HG02884 (cell line): ENCODE data around the gene GNPDA2.

ENCODE experiments used
- ATAC-seq: cut with Tn5 transposase; IDR thresholded peaks from one replicate; pipeline ENCODE4 v1.9.1; 2021; ENCODE audit warnings: mild to moderate bottlenecking, moderate library complexity; ENCODE audit not compliant: unreplicated experiment

Gene GNPDA2

DNA sequence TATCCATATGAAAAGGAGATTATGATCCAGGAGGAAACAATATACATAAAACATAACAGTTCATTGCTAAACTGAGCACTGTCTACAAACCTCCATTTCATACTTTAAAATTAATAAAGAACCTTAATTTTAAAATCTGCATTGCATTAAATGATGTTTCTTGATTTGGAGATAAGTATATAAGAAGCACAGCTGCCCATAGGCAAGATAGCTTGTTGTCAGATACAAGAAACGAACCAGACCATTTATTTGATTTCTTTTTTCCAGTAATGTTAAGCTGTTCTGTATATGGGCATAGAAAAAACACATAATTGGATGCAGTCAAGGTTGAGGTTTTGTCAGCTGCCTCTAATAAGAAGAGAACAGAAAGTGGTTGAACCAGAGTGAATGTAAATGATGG lies 41.7 kb downstream of the GNPDA2 start:
- no peak for ATAC-seq

DNA sequence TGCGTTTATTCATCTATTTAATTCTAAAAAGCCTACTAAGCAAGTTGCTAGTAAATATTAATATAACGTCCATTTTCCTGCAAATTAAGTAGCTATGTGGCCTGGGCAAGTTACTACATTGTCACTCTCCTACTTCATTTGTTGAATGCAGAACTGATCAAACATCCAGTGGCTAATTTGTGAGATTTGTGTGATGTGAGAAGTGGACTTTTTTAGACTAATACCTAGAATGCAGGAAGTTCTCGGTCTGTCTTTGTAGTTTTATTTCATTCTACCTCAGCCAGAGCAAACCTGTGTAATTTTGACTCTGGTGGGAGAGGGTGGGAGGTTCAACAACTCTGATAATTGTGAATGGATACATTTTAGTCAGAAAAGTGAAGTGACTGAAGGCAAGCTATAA lies 47.3 kb downstream of the GNPDA2 start:
- no peak for ATAC-seq

DNA sequence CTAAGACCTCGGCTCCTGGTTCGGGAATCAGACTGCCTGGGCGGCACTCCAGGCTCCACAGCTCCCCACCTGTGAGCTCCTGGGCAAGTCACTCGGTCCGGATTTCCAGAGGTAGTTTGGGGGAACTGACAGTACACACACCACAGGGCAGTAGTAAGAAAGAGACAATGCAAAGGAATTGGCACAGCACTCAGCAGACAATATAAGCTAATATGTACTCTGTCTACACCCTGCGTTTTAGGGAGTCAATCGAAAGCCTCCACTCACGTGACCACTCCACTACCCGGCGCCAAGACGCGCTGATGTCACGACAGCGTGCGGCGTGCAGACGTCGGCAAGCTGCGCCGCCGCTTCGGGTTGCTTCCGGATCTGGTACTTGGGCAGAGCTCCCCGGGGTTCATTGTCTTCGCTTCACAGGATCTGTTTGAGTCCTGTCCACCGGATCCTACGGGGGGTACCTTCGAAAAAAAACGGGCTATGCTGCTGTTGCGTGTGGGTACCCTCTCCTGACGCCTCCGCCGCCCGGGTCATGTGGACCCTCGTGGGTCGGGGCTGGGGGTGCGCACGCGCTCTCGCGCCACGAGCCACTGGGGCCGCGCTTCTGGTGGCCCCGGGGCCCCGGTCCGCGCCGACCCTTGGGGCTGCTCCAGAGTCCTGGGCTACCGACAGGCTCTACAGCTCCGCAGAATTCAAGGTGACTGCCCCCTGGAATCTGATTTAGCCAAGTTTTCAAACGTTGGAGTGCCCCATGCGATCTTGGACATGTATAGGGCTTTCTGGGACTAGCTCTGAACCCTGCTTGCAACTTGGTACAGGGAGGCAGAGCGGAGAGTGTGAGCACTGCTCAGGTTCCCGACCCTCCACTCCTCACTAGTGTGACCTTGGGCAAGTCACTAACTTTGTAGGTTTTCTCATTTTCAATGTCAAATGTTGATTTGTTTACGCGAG lies 48.0 kb downstream of the GNPDA2 start, which contains the start of gene GUF1:
Gene GUF1 (plus strand): TSS at position 327 of the 948 bp plus-strand sequence. CDS start 203 bp downstream, at position 530.
- peak; percentile 92 for ATAC-seq

DNA sequence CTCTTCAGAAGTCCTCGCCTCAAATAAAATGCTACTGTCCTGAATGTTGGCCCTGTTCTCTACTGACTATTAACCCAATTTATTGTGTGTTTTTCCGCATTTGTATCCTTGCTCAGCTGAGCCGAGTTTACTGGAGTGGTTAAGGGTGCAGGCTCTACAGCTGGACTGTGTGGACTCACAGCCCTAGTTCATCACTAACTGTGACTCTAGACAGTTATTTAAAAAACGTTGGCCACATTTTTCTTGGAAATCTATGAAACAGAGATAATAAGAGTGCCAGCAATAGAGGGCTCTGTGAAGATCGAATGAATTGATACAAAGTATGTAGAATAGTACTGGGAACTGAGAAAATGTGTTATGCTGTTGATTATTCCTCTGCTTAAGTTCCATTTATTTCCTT lies 51.0 kb downstream of the GNPDA2 start:
- ATAC-seq, result no peak

DNA sequence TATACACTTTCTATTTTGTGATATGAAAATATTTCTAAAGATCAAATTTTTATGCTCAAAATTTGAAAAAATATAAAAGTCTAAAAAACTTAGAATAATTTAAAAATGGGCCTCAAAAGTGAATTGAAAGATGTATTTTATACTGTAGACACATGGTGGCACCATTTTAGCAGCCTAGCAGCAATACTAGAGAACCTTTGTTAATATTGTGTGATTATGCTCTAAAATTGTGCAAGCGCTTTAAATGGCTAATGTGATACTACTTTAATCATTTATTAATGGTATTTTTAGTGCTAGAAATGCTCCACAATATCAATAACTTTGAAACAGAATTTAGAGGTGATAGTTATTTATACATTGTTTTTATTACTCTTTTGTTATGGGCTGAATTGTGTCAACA lies 51.9 kb downstream of the GNPDA2 start:
- no peak for ATAC-seq

DNA sequence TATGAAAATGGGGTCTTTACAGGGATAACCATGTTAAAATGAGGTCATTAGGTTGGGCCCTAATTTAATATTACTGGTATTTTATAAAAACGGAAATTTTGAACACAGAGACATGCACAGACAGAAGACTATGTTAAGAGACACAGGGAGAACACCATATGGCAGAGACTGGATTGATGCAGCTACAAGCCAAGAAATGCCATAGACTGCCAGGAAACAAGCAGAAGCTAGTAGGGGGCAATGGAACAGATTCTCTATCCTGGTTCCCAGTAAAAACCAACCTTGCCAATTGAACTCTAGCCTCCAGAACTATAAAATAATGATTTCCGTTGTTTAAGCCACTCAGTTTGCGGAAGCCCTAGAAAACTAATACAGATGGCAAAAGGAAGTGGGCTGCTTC lies 54.7 kb downstream of the GNPDA2 start:
- no peak for ATAC-seq

DNA sequence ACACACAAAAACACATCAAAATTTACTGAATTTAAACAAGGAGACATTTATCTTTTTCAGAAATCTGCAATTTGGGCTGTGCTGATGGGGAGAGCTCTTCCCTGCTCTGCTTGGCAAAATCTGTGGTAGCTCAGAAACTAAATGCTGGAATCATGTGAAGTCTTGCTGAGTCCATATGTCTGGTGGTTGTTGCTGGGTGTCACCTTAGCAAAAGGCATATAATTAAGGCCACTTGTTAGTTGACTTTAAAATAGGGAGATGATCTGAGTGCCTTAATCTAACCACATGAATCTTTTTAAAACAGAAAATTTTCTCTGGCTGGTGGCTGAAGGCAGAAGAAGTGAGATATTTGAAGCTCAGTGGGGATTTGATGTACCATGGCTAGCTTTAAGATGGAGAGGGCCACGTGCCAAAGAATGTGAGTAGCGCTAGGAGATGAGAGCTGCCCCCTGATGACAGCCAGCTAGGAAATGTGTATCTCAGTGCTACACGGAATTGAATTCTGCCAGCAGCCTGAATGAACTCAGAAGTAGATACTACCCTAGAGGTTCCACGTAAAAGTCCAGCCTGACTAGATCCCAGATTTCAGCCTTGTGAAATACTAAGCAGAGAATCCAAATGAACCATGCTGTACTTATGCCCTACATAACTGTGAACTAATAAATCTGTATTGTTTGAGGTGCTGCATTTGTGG lies 55.7 kb downstream of the GNPDA2 start:
- ATAC-seq, result no peak

DNA sequence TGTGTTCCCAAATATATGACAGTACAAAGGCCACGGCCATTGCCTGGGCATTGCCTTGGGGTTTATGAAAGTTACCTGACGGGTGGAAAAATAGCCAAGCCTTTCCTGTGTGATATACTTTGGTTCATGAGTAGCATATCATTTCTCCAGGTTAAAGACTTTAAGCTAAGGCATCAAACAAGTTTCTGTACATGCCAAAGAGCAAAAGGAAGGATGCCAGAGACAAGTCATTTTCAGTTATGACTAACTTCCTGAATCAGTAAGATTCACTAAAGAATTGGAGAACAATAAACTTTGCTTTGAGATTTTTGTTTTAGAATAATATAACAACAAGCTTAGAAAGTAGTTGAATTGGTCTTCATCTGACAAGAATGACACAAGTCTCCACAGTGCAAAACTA lies 57.8 kb downstream of the GNPDA2 start:
- no peak for ATAC-seq

DNA sequence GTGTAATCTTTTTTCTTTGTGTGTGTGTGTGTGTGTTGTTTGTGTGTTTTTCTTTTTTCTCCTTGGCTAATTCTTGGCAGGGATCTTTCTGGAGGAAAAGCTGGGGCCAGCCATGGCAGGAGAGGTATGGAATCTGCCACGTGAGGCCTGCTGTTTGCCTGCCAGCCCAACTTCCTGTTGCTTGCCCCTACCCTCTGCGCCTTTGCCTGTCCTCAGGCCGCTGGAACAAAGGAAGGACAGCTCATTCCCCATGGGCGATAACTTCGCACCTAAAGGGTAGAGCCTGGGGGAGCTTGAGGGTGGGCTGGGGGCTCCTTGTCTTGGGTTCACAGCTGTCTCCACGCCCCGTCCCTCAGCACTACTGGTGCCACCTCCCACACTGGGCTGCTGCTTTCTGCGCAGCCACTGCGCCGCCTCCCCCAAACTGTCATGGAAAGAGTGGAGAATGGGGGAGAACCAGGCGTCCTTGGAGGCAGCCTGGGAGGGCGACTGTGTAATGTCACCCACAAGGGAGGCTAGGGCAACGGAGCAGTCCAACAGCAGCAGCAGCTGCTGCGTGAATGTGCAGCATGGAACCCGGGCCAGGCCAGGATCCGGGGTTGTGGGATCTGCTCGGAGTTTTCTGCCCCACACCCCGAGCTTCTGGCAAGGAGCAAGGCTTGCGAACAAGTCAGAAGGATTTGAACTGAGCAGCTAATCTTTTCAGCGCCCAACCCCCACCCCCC lies 62.7 kb downstream of the GNPDA2 start:
- no peak for ATAC-seq

DNA sequence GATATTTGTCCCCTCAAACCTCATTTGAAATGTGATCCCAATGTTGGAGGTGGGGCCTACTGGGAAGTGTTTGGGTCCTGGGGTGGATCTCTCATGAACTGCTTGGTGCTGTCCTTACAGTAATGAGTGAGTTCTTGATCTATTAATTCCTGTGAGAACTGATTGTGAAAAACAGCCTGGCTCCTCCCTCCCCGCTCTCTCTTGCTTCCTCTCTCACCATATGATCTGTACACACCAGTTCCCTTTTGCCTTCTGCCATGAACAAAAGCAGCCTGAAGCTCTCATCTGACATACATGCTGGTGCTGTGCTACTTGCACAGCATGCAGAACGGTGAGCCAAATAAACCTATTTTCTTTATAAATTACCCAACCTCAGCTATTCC lies 63.7 kb downstream of the GNPDA2 start:
- ATAC-seq, result peak; percentile 64

DNA sequence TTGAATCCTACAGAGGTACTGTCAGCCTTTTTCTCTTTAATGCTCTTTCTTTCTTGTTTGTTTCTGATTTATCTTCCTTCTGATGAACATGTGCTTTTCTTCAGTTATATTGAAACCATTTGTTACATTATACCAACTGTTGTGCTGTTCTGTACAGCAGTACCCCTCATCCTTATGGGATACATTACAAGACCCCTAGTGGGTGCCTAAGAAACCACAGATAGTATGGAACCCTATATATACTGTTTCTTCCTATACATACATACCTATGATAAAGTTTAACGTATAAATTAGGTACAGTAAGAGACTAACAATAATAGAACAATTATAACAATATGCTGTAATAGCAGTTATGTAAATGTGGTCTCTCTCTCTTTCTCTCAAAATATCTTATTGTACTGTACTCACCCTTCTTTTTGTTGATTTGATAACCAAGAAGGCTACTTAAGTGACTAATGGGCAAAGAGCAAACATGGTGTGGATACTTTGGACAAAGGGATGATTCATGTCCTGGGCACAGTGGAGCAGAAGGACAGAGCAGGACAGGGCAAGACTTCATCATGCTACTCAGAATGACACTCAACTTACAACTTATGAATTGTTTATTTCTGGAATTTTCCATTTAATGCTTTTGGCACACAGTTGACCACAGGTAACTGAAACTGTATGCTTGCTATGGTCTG lies 64.3 kb downstream of the GNPDA2 start:
- ATAC-seq, result no peak

DNA sequence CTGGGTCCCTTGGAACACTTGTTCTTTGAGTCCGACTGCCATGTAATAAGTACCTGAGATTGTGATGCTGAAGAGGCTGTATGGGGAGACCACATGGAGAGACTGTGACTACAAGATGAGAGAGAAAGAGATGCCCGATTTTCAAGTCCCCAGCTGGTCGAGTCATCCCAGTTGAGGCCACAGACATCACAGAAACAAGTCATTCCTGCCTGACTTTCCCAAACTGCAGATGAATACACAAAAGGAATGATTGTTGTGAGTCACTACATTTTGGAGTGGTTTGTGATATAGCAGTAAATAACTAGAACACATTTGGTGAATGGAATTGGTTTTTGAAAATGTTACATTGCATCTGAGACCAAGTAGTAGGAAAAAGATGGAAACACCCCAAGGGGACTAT lies 66.0 kb downstream of the GNPDA2 start:
- no peak for ATAC-seq

DNA sequence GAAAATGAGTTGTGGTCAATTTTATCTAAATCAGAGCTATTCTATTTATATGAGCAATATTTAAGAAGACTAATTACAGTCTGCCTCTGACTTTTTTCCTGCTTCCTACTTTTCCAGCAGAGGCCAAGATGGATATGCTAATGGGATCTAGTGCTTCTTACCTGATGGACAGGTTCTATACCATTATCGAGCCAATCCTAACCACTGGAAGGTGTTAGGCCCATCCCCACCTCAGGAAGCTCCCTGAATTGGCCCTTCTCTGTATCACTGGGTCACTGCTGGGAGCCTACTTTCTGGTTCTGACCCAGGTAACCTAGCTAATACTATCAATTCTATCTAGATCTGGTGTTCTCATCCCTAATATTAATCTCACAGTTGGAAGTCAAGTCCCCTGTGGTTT lies 74.4 kb downstream of the GNPDA2 start:
- ATAC-seq, result no peak
